Liver (tissue), 9 donors: ENCODE measurements around the gene ADGRA1. TPM values are rescaled to one million over a fixed set of nuclear protein-coding genes. Genes with fewer than 3 reads are reported as not detected.

Experiments used
- DNase-seq: peaks from one replicate; pipeline ENCODE4 v3.0.0-alpha.2; 2017; ENCODE audit warnings: low spot score
- H3K27ac ChIP-seq, 2 donors: one replicate each; pipeline ENCODE4 v1.7.0; 2013; ENCODE audit warnings: inconsistent platforms in 2 of 2, low read length in 2 of 2, control low read depth in 1 of 2, low read depth in 1 of 2, mild to moderate bottlenecking in 1 of 2
- H3K27me3 ChIP-seq, 4 donors: one replicate each; pipeline versions ENCODE4 v1.6.1 to v1.7.0; 2013; ENCODE audit warnings: low read length in 3 of 4, inconsistent platforms in 1 of 4, mild to moderate bottlenecking in 1 of 4, moderate library complexity in 1 of 4; ENCODE audit not compliant: control insufficient read depth in 4 of 4, insufficient read depth in 4 of 4
- H3K36me3 ChIP-seq, 4 donors: one replicate each; pipeline versions ENCODE4 v1.6.1 to v1.7.0; 2013; ENCODE audit warnings: low read length in 3 of 4, mild to moderate bottlenecking in 3 of 4, low read depth in 1 of 4, moderate library complexity in 1 of 4; ENCODE audit not compliant: control insufficient read depth in 4 of 4, insufficient read depth in 3 of 4
- H3K4me1 ChIP-seq, 4 donors: one replicate each; pipeline versions ENCODE4 v1.6.1 to v1.7.0; 2013; ENCODE audit warnings: low read length in 3 of 4, mild to moderate bottlenecking in 3 of 4, moderate library complexity in 1 of 4; ENCODE audit not compliant: control insufficient read depth in 4 of 4, insufficient read depth in 4 of 4
- H3K4me3 ChIP-seq, 3 donors: one replicate each; pipeline versions ENCODE4 v1.6.1 to v1.7.0; 2013; ENCODE audit warnings: low read length in 3 of 3, control low read depth in 1 of 3, low read depth in 1 of 3, mild to moderate bottlenecking in 1 of 3
- H3K9ac ChIP-seq, 2 donors: one replicate each; pipeline ENCODE4 v1.7.0; 2013; ENCODE audit warnings: low read length in 2 of 2, mild to moderate bottlenecking in 2 of 2, moderate library complexity in 2 of 2, control low read depth in 1 of 2, low read depth in 1 of 2
- H3K9me3 ChIP-seq, 4 donors: one replicate each; pipeline versions ENCODE4 v1.6.1 to v1.7.0; 2013; ENCODE audit warnings: low read length in 3 of 4; ENCODE audit not compliant: control insufficient read depth in 4 of 4
- ATF3 ChIP-seq: IDR thresholded peaks from 2 replicates; pipeline ENCODE4 v1.6.1; 2016; ENCODE audit warnings: antibody characterized with exemption
- CTCF ChIP-seq: fragments of 150-350 bp; IDR thresholded peaks from 2 replicates; pipeline ENCODE4 v1.5.1; 2017; ENCODE audit warnings: improper control_type of control experiment, low read depth, low read length; ENCODE audit not compliant: missing input control
- EGR1 ChIP-seq, 2 donors: IDR thresholded peaks; 2 replicates each; pipeline ENCODE4 v1.6.1; 2016 to 2018; ENCODE audit warnings: antibody characterized with exemption in 2 of 2, low read depth in 2 of 2
- FOXA1 ChIP-seq: IDR thresholded peaks from 2 replicates; pipeline ENCODE4 v1.6.1; 2016; ENCODE audit warnings: antibody characterized with exemption
- FOXA2 ChIP-seq: IDR thresholded peaks from 2 replicates; pipeline ENCODE4 v1.6.1; 2016; ENCODE audit warnings: antibody characterized with exemption
- GABPA ChIP-seq, 2 donors: IDR thresholded peaks in 1 of 2; conservative IDR thresholded peaks in 1 of 2; 2 replicates each; pipeline ENCODE4 v1.6.1; 2016; ENCODE audit warnings: antibody characterized with exemption in 2 of 2, mild to moderate bottlenecking in 1 of 2, moderate library complexity in 1 of 2
- HNF4A ChIP-seq, 2 donors: conservative IDR thresholded peaks; 2 replicates each; pipeline ENCODE4 v1.6.1; 2016; ENCODE audit warnings: antibody characterized with exemption in 2 of 2, mild to moderate bottlenecking in 2 of 2
- HNF4G ChIP-seq: IDR thresholded peaks from 2 replicates; pipeline ENCODE4 v1.6.1; 2016; ENCODE audit warnings: antibody characterized with exemption
- JUND ChIP-seq, 2 donors: IDR thresholded peaks; 2 replicates each; pipeline ENCODE4 v1.6.1; 2016; ENCODE audit warnings: antibody characterized with exemption in 2 of 2
- NR2F2 ChIP-seq: IDR thresholded peaks from 2 replicates; pipeline ENCODE4 v1.6.1; 2016; ENCODE audit warnings: antibody characterized with exemption
- RAD21 ChIP-seq, 2 donors: IDR thresholded peaks; 2 replicates each; pipeline ENCODE4 v1.6.1; 2016; ENCODE audit warnings: antibody characterized with exemption in 2 of 2, mild to moderate bottlenecking in 2 of 2
- REST ChIP-seq: IDR thresholded peaks from 2 replicates; pipeline ENCODE4 v1.6.1; 2016; ENCODE audit warnings: antibody characterized with exemption, mild to moderate bottlenecking
- RXRA ChIP-seq, 2 donors: IDR thresholded peaks; 2 replicates each; pipeline ENCODE4 v1.6.1; 2017 to 2018; ENCODE audit warnings: antibody characterized with exemption in 2 of 2, mild to moderate bottlenecking in 1 of 2
- SP1 ChIP-seq: IDR thresholded peaks from 2 replicates; pipeline ENCODE4 v1.6.1; 2018; ENCODE audit warnings: antibody characterized with exemption, mild to moderate bottlenecking
- TAF1 ChIP-seq: conservative IDR thresholded peaks from 2 replicates; pipeline ENCODE4 v1.6.1; 2016; ENCODE audit warnings: antibody characterized with exemption, mild to moderate bottlenecking
- YY1 ChIP-seq: IDR thresholded peaks from 2 replicates; pipeline ENCODE4 v1.6.1; 2016; ENCODE audit warnings: antibody characterized with exemption, mild to moderate bottlenecking
- ZBTB33 ChIP-seq: IDR thresholded peaks from 2 replicates; pipeline ENCODE4 v1.6.1; 2016; ENCODE audit warnings: antibody characterized with exemption
- WGBS: extraction: QIAGEN DNeasy Blood & Tissue Kit; methylation state at CpG from one replicate; pipeline ENCODE4 v1.1.7; 2013; 5-methylcytosine and 5-hydroxymethylcytosine counted together
- polyA plus RNA-seq, 2 donors: library from polyadenylated mRNA; stranded (reverse) in 1 of 2; unstranded in 1 of 2; fragments of 200-250 nt in 1 of 2; fragments of >200 nt in 1 of 2; fragmentation: Nextera tagmentation in 1 of 2; extraction: Ambion mirVana in 1 of 2; gene quantifications; one replicate each; pipeline versions ENCODE4 v1.2.1 to v1.2.3, GENCODE V29; 2013 to 2015
- total RNA-seq, 2 donors: library from RNA; depleted of rRNA; stranded (reverse); fragments of >200 nt; gene quantifications; one replicate each; pipeline ENCODE4 v1.2.3, GENCODE V29; 2014
- TF ChIP-seq, protein P1 (sequence below): IDR thresholded peaks from 2 replicates; pipeline ENCODE4 v1.6.1; 2016; ENCODE audit warnings: antibody characterized with exemption
- donor health status: healthy.
- donor health status: healthy.
- donor health status: healthy.
- donor health status: healthy.
- donor health status: healthy.

The ADGRA1 gene
- total and polyA plus RNA-seq, 4 donors, result 0.08 to 0.70 (median 0.12) TPM; not detected in 1

GRCh38 chr10:133101416-133101810 is 13.7 kb downstream of the ADGRA1 start:
- TF ChIP-seq ZBTB33, result no peak
- TF ChIP-seq, protein P1, sequence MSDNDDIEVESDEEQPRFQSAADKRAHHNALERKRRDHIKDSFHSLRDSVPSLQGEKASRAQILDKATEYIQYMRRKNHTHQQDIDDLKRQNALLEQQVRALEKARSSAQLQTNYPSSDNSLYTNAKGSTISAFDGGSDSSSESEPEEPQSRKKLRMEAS, result no peak
- no peak for TF ChIP-seq RAD21 (IDR thresholded peaks at IDR 0.05)
- TF ChIP-seq FOXA2, result no peak
- no peak for TF ChIP-seq NR2F2
- no peak for TF ChIP-seq JUND (IDR thresholded peaks at IDR 0.05)
- no peak for TF ChIP-seq RXRA (IDR thresholded peaks at IDR 0.05)
- no peak for TF ChIP-seq REST
- TF ChIP-seq GABPA (IDR thresholded peaks at IDR 0.05 in 1 of 2, conservative IDR thresholded peaks at IDR 0.05 in 1 of 2), result no peak
- no peak for TF ChIP-seq CTCF
- TF ChIP-seq YY1, result no peak
- TF ChIP-seq HNF4A (conservative IDR thresholded peaks at IDR 0.05), result no peak
- no peak for TF ChIP-seq SP1
- TF ChIP-seq EGR1 (IDR thresholded peaks at IDR 0.05; ENCODE audit: low read depth in 2 of 2), result no peak
- no peak for TF ChIP-seq TAF1
- TF ChIP-seq FOXA1, result no peak
- Histone ChIP-seq H3K4me1 (no peaks in the 10 kb centered on the region), H3K9me3 (peaks cover 0 to under 1% (median 0%) of the 10 kb centered on the region in 4 donors), H3K27ac (no peak overlapping the region), H3K9ac (no peak overlapping the region), H3K4me3 (no peak overlapping the region), H3K27me3 (no peaks in the 10 kb centered on the region), H3K36me3 (no peaks in the 10 kb centered on the region)
- no peak for DNase-seq
- WGBS, result 54% methylated on average over 16 of the region's 16 CpGs

DNA sequence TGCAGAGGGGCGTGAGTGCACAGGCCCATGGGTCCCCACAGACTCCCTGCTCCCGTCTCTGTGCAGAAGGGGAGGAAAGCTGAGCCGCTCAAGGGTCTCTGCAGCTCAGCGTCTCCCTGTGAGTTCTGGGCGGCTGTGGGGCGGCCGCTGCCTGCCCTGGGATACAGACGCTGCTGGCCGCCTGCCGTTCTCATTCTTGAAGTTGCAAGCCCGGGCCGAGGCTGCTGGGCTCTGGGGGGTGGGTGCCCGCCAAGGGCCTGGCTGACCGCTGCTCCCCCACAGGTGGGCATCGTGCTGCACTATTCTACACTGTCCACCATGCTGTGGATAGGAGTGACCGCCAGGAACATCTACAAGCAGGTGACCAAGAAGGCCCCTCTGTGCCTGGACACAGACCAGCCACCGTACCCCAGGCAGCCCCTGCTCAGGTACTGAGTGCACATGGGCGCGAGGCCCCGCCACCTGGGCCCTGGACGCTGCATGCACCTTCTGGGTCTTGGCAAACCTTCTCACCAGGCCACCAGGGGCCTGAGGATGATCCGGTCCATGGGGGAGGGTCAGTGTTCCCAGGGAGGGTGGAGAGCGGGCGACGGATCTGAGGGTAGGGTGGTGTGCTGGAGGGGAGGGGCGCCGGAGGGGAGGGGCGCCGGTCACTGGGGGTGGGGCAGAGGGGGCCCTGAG is 14.8 kb downstream of the ADGRA1 start:
- TF ChIP-seq RXRA (IDR thresholded peaks at IDR 0.05) (no peak), RAD21 (IDR thresholded peaks at IDR 0.05) (no peak), HNF4A (conservative IDR thresholded peaks at IDR 0.05) (no peak), TAF1 (no peak), FOXA1 (no peak), GABPA (IDR thresholded peaks at IDR 0.05 in 1 of 2, conservative IDR thresholded peaks at IDR 0.05 in 1 of 2) (no peak), HNF4G (no peak), FOXA2 (no peak), ATF3 (no peak), NR2F2 (no peak), CTCF (no peak), YY1 (no peak)
- 88% methylated on average over 29 of the region's 29 CpGs for WGBS
- no peak overlapping the region for H3K4me3 ChIP-seq
- no peak overlapping the region for H3K27ac ChIP-seq
- H3K9me3 ChIP-seq, result peaks cover 0 to 5% (median 3%) of the 10 kb centered on the region in 4 donors
- no peak for DNase-seq
- H3K27me3 ChIP-seq, result no peaks in the 10 kb centered on the region
- no peaks in the 10 kb centered on the region for H3K4me1 ChIP-seq
- H3K36me3 ChIP-seq, result no peaks in the 10 kb centered on the region
- no peak overlapping the region for H3K9ac ChIP-seq
